H1 (cell line): ENCODE measurements around the gene ZNF57. TPM values are rescaled to one million over a fixed set of nuclear protein-coding genes. Genes with fewer than 3 reads are reported as not detected.

Experiments
- polyA plus RNA-seq, 7 experiments: library from polyadenylated mRNA; depleted of rRNA in 3 of 7; stranded (reverse) in 5 of 7; unstranded in 2 of 7; fragments of >200 nt in 5 of 7; fragments of 200-250 nt in 2 of 7; gene quantifications; 1 replicate in 5 of 7; 2 replicates in 1 of 7; 4 replicates in 1 of 7; pipeline versions ENCODE4 v1.2.1 to v1.2.3, GENCODE V29; 2011 to 2013; ENCODE audit warnings: missing spikeins in 2 of 7, mixed read lengths in 2 of 7
- total RNA-seq: library from RNA; stranded (reverse); fragmentation: NEBNext Ultra II Directional; extraction: Animal tissue kit (Norgen Biotek cat#: 25700); gene quantifications from 2 replicates; pipeline ENCODE4 v1.2.1, GENCODE V29; 2021

ZNF57 gene
- total and polyA plus RNA-seq, 2 of the 8 experiments (the other 6 are each of a cell fraction or from before 2014, with no cell fraction given): 4.9 to 8.9 TPM

Other genes with a start within 250 kb of the ZNF57 start
- 7.0 and 7.8 TPM in 2 replicates for gene GNG7, start 198.2 kb upstream of the ZNF57 start, total RNA-seq
- gene GNG7, start 198.2 kb upstream of the ZNF57 start, polyA plus RNA-seq (2011; rRNA removed): 2.8 and 5.6 TPM in 2 replicates
- gene DIRAS1, start 179.6 kb upstream of the ZNF57 start, total RNA-seq: 21.3 and 22.3 TPM in 2 replicates
- gene DIRAS1, start 179.6 kb upstream of the ZNF57 start, polyA plus RNA-seq (2011; rRNA removed): 20.2 and 20.8 TPM in 2 replicates
- 33.0 and 35.8 TPM in 2 replicates for gene SLC39A3, start 160.9 kb upstream of the ZNF57 start, total RNA-seq
- 52.9 and 78.1 TPM in 2 replicates for gene SLC39A3, start 160.9 kb upstream of the ZNF57 start, polyA plus RNA-seq (2011; rRNA removed)
- 86.8 and 89.0 TPM in 2 replicates for gene SGTA, start 117.7 kb upstream of the ZNF57 start, total RNA-seq
- 130 and 201 TPM in 2 replicates for gene SGTA, start 117.7 kb upstream of the ZNF57 start, polyA plus RNA-seq (2011; rRNA removed)
- 159 and 170 TPM in 2 replicates for gene THOP1, start 115.4 kb upstream of the ZNF57 start, total RNA-seq
- gene THOP1, start 115.4 kb upstream of the ZNF57 start, polyA plus RNA-seq (2011; rRNA removed): 136 and 181 TPM in 2 replicates
- gene ZNF554, start 81.1 kb upstream of the ZNF57 start, total RNA-seq: 3.9 and 5.7 TPM in 2 replicates
- 1.8 and 1.9 TPM in 2 replicates for gene ZNF554, start 81.1 kb upstream of the ZNF57 start, polyA plus RNA-seq (2011; rRNA removed)
- 5.4 and 5.7 TPM in 2 replicates for gene ZNF555, start 59.5 kb upstream of the ZNF57 start, total RNA-seq
- 1.1 and 1.6 TPM in 2 replicates for gene ZNF555, start 59.5 kb upstream of the ZNF57 start, polyA plus RNA-seq (2011; rRNA removed)
- not detected in 2 replicates for gene ZNF556, start 33.6 kb upstream of the ZNF57 start, total RNA-seq
- not detected in 2 replicates for gene ZNF556, start 33.6 kb upstream of the ZNF57 start, polyA plus RNA-seq (2011; rRNA removed)
- 3.7 and 4.7 TPM in 2 replicates for gene ZNF77, start 44.0 kb downstream of the ZNF57 start, total RNA-seq
- 2.3 and 2.9 TPM in 2 replicates for gene ZNF77, start 44.0 kb downstream of the ZNF57 start, polyA plus RNA-seq (2011; rRNA removed)
- 1.8 and 2.5 TPM in 2 replicates for gene TLE6, start 76.6 kb downstream of the ZNF57 start, total RNA-seq
- 2.9 and 3.4 TPM in 2 replicates for gene TLE6, start 76.6 kb downstream of the ZNF57 start, polyA plus RNA-seq (2011; rRNA removed)
- 11.5 and 12.5 TPM in 2 replicates for gene TLE2, start 128.4 kb downstream of the ZNF57 start, total RNA-seq
- 8.0 and 12.7 TPM in 2 replicates for gene TLE2, start 128.4 kb downstream of the ZNF57 start, polyA plus RNA-seq (2011; rRNA removed)
- 187 and 197 TPM in 2 replicates for gene TLE5, start 161.6 kb downstream of the ZNF57 start, total RNA-seq
- gene TLE5, start 161.6 kb downstream of the ZNF57 start, polyA plus RNA-seq (2011; rRNA removed): 285 and 392 TPM in 2 replicates
- 19.9 and 21.1 TPM in 2 replicates for gene GNA11, start 193.4 kb downstream of the ZNF57 start, total RNA-seq
- gene GNA11, start 193.4 kb downstream of the ZNF57 start, polyA plus RNA-seq (2011; rRNA removed): 6.2 and 13.6 TPM in 2 replicates
- 0.25 and 0.26 TPM in 2 replicates for gene GNA15, start 235.1 kb downstream of the ZNF57 start, total RNA-seq
- gene GNA15, start 235.1 kb downstream of the ZNF57 start, polyA plus RNA-seq (2011; rRNA removed): 0.36 and 0.45 TPM in 2 replicates